Subcutaneous adipose tissue (tissue), 4 donors: ENCODE data around the gene RNASEH1. TPM values are rescaled to one million over a fixed set of nuclear protein-coding genes. Genes with fewer than 3 reads are reported as not detected.

Experiments
- total RNA-seq, 4 donors: library from RNA; depleted of rRNA; stranded (reverse); fragments of >200 nt; gene quantifications; one replicate each; pipeline ENCODE4 v1.1.0, GENCODE V29; 2016
- TF ChIP-seq, protein P1 (sequence below): fragments of 450-650 bp; IDR thresholded peaks from one replicate; pipeline ENCODE4 v1.5.1; 2016; ENCODE audit warnings: low read depth, mild to moderate bottlenecking, control low read depth, antibody characterized with exemption, moderate library complexity

Gene RNASEH1
- total RNA-seq, 4 donors from 2014 or later: 16.0 to 26.4 (median 21.4) TPM

DNA sequence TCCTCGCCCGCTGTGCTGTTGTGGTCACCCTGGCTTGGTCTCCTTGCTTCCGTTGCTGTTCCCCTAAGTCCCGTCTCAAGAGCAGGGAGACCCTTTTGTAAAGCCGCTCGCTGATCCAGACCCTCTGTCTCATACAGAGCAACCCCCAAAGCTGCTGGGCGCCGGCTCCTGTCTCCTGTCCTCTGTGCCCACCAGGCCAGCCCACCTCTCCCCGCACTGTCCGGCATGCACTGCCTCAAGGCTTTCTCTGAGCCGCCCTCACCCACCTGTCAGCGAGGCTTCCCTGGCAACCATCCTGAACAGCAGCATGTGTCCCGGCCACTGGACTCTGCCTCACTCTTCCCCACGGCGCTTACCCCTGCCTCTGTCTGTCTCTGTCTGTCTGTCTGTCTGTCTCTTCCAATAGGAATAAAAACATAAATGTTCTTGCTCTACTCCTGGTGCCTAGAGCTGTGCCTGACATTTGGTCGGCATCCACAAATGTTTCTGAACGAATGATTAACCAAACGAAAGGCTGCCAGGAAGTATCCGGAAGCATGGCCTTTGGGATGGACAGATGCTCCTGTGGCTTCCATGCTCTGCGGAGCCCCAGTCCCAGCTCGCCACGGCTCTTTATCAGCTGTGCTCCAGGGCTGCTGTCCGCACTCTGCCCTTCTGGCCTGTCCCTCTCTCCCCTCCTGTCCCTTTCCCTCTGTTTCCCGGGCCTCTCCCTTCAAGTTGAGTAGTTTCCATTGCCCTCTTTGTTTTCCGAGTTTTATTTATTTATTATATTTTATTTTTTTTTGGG lies 44.6 kb upstream of the RNASEH1 start:
- TF ChIP-seq, protein P1, sequence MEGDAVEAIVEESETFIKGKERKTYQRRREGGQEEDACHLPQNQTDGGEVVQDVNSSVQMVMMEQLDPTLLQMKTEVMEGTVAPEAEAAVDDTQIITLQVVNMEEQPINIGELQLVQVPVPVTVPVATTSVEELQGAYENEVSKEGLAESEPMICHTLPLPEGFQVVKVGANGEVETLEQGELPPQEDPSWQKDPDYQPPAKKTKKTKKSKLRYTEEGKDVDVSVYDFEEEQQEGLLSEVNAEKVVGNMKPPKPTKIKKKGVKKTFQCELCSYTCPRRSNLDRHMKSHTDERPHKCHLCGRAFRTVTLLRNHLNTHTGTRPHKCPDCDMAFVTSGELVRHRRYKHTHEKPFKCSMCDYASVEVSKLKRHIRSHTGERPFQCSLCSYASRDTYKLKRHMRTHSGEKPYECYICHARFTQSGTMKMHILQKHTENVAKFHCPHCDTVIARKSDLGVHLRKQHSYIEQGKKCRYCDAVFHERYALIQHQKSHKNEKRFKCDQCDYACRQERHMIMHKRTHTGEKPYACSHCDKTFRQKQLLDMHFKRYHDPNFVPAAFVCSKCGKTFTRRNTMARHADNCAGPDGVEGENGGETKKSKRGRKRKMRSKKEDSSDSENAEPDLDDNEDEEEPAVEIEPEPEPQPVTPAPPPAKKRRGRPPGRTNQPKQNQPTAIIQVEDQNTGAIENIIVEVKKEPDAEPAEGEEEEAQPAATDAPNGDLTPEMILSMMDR: no peak

DNA sequence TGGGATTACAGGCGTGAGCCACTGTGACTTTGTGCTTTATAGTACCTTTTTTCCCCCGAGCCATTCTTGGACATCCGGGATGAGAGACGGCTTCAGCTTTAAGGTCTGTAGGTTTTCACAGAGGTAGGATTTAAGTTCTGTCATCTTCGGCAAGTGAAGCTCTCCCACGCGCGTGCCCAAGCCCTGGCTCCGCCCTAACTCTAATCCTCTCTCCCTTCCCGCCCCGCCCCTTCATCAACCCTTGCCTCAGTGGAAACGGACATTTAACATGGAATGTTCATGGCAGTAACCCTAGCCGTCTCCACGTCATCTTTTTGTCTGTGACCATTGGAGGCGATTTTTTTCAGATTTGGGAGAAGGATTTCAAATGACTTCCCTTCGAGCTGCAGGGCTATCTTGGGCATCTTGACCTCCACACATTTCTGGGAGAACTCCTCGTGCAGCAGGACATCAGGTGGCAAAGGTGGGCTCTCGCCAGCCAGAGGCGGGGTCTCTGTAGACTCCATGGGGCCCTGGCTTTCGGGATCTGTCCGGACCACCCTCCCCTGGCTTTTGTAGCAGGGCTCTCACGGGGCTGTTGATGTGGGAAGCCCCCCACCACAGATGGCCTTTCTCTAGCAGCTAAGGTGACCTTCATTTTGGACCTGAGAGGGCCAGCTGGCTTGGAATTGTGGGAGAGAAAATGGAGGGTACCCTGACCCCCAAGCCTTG lies 43.6 kb upstream of the RNASEH1 start:
- TF ChIP-seq, protein P1: no peak

DNA sequence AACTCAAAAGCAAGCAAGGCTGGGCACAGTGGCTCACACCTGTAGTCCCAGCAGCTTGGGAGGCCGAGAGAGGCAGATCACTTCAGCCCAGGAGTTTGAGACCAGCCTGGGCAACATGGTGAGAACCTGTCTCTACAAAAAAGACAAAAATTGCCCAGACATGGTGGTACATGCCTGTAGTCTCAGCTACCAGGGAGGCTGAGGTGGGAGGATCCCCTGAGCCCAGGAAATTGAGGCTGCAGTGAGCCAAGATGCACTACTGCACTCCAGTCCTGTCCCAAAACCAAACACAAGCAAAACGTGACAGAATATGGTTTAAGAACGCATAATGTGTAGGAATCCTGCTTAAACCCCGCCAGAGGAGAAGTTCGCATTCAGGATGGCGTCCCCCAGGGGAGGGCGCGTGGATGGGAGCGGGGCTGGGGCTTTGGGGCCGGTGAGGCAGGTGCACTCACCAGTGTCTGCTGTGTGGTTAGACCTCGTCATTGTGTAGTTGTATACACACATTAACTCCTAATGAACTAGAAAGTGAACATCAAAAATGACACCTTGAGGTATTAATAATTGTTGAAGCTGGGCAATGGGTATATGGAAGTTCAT lies 42.2 kb upstream of the RNASEH1 start:
- TF ChIP-seq, protein P1: no peak

DNA sequence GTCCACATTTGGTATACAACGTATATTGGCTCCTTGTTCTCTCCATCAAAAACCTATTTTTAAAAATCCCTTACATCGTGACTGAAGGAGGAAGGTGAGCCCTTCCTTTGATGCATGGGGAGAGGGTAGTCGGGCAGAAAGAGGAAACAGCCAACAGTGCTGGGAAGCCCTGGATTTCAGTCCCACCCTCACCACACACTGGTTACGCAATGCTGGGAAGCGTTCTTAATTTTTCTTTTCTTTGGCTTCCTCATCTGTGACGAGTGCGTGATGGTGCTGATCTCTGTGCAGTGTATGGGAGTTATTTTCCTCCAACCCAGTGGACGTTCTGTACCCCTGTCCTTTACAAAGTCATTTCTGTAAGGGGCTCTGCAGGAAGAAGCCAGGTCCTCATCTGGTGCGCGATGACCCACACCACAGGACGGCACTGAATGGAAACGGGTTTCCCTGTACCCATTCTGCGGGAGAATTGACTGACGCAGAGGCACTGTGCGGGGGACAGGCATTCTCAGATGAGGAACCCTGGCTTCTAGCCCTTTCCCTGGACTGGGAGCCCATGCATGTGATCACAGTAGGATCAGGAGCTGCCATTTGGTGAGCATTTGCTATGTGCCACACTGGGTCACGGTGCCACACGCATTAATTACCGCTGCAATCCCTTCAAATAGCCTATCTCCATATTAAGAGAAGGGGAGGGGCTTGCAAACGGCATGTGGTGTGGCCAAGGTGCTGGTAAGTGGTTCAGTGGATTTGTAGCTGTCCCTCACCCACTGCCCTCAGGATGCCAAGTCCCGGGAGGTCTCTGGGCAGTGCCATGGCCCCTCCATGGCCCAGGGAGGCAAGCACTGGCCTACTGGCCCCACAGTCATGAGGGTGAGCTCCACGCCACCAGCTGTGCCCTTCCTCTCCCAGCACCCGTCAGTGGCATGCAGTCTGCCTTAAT lies 41.0 kb upstream of the RNASEH1 start:
- TF ChIP-seq, protein P1: no peak

DNA sequence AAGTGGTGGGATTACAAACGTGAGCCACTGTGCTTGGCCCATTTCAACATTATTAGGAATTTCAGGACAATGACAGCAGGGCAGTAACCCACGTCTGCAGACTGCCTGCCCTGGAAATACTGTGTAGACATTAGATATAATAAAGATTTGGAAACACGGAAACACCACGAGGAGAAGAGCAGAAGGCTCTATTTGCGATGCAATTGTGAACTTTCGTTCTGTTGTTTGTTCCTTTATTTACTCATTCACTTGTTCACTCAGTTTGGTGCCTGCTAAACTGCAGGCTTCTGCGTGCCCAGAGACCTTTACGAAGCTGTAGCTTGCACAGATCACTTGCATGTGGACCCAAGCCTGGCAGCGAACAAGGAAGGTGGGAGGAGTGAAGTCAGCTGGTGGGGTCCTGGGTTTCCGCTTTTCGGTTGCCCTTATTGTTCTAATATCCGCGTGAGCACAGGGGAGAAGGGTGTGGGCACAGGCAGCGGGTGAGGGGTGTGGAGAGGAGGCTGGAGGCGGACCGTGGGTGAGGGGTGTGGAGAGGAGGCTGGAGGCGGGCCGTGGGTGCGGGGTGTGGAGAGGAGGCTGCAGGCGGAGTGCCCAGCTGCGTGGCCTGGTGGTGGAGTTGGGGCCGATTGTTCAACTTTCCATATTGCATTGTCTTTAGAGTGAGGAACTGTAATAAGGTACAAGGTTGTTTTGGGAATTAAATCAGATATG lies 40.2 kb upstream of the RNASEH1 start:
- TF ChIP-seq, protein P1: no peak

DNA sequence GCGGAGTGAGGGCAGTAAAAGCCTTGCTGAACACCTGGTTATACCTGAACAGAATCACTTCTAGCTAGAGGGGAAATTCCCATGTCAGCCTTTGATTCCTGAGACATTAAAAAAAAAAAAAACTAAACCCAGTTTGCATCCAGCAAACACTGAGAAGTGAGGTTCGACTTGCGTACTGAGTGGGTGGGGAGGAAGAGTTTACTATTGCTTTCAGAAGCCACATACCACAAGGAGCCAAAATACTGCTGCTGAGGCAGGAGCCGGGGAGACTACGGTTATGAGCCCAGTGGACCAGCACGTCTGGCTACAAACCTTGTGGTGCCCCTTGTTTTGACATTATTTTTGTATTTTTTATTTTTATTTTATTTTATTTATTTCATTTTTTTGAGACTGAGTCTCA lies 39.4 kb upstream of the RNASEH1 start:
- TF ChIP-seq, protein P1: no peak
